ENCODE data around the gene ACSM2B. TPM values are rescaled to one million over a fixed set of nuclear protein-coding genes. Genes with fewer than 3 reads are reported as not detected.

ACSM2B gene
- total RNA-seq, 1 experiment from 2014 or later = 1.4 TPM

DNA sequence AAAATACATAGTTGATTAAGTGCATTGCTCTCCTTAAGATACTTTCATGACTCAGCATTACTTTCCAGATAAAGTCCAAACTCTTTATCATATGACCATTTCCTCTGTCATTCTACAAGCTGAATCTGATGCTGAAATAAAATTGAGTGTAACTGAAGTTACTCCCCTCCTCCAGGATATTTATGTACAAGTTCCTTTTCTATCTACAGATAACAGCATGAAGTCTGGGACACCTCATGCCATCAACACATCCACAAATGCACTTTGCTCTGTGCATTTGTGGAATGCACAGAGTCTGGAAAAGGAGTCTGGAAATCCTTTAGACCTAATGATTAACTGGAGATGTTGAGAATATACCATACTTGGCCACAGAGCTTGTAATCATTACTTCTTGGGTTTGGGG is 60.5 kb downstream of the ACSM2B start:
- no TSS peak for BruUV-seq (replicated peaks)
- intact Hi-C loops (cut with micrococcal nuclease; ENCODE audit: unreplicated experiment) = no loop called here
- TF ChIP-seq, protein P1, sequence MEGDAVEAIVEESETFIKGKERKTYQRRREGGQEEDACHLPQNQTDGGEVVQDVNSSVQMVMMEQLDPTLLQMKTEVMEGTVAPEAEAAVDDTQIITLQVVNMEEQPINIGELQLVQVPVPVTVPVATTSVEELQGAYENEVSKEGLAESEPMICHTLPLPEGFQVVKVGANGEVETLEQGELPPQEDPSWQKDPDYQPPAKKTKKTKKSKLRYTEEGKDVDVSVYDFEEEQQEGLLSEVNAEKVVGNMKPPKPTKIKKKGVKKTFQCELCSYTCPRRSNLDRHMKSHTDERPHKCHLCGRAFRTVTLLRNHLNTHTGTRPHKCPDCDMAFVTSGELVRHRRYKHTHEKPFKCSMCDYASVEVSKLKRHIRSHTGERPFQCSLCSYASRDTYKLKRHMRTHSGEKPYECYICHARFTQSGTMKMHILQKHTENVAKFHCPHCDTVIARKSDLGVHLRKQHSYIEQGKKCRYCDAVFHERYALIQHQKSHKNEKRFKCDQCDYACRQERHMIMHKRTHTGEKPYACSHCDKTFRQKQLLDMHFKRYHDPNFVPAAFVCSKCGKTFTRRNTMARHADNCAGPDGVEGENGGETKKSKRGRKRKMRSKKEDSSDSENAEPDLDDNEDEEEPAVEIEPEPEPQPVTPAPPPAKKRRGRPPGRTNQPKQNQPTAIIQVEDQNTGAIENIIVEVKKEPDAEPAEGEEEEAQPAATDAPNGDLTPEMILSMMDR (IDR thresholded peaks at IDR 0.05; ENCODE audit: insufficient read depth in 1 of 2, low read depth in 1 of 2, low read length in 1 of 2, severe bottlenecking in 1 of 2, unreplicated experiment in 1 of 2) = no peak
- H3K4me1 Mint-ChIP-seq (ENCODE audit: low read depth, unreplicated experiment) = no peaks in the 10 kb centered on the region
- peaks cover 13% of the 10 kb centered on the region for H3K9me3 Mint-ChIP-seq (ENCODE audit: unreplicated experiment)
- no peak overlapping the region for H3K27ac Mint-ChIP-seq (ENCODE audit: unreplicated experiment)
- Histone ChIP-seq H3K36me3 (ENCODE audit: control insufficient read depth, insufficient read depth, low read length) (no peaks in the 10 kb centered on the region), H3K9me3 (no peaks in the 10 kb centered on the region), H3K27me3 (replicated peaks; ENCODE audit: control insufficient read depth, insufficient read depth, low read length) (no peaks in the 10 kb centered on the region), H3K4me3 (ENCODE audit: low read depth, low read length) (no peak overlapping the region), H3K4me1 (peaks cover 10% of the 10 kb centered on the region; the same call in 1 of the 2 replicates)
- DNase-seq = no peak
- ChIA-PET POLR2A (no interaction called here), CTCF (no interaction called here)
- H3K36me3 Mint-ChIP-seq (ENCODE audit: insufficient read depth, unreplicated experiment) = no peaks in the 10 kb centered on the region
- H3K4me3 Mint-ChIP-seq (ENCODE audit: unreplicated experiment) = no peak overlapping the region
- peaks cover 10% of the 10 kb centered on the region for H3K27me3 Mint-ChIP-seq (ENCODE audit: insufficient read depth, unreplicated experiment)

DNA sequence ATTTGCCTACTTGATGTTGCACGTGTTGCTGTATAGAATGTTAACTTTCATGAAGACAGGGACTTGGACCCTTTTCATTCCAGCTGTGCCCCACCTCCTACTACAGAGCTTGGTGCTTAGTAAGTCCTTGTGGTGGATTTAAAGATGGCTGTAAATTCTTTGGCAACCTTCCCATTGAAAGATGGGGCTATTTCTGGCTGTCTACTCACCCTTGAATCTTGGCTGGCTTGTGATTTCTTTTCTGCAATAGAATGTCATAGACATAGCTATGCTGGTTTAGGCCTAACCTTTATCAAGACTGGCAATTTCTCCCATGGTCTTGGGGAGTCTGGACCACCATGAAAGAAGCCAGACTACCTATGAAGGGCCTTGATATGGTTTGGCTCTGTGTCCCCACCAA is 65.8 kb downstream of the ACSM2B start:
- no TSS peak for BruUV-seq (replicated peaks)
- no peaks in the 10 kb centered on the region for H3K4me1 Mint-ChIP-seq (ENCODE audit: low read depth, unreplicated experiment)

DNA sequence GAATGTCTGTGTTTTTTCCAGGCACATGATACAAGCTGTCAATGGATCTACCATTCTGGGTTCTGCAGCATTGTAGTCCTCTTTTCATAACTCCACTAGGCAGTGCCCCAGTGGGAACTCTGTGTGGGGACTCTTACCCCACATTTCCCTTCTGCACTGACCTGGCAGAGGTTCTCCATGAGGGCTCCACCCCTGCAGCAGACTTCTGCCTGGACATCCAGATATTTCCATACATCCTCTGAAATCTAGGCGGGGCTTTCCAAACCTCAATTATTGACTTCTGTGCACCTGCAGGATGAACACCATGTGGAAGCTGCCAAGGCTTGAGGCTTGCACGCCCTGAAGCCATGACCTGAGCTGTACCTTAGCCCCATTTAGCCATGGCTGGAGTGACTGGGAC is 68.9 kb downstream of the ACSM2B start:
- POLR2A ChIA-PET = no interaction called here
- Mint-ChIP-seq H3K36me3 (ENCODE audit: insufficient read depth, unreplicated experiment) (no peaks in the 10 kb centered on the region), H3K27ac (ENCODE audit: unreplicated experiment) (no peak overlapping the region), H3K4me1 (ENCODE audit: low read depth, unreplicated experiment) (no peaks in the 10 kb centered on the region), H3K4me3 (ENCODE audit: unreplicated experiment) (no peak overlapping the region), H3K27me3 (ENCODE audit: insufficient read depth, unreplicated experiment) (no peaks in the 10 kb centered on the region), H3K9me3 (ENCODE audit: unreplicated experiment) (peaks cover 25% of the 10 kb centered on the region)
- H3K36me3 ChIP-seq (ENCODE audit: control insufficient read depth, insufficient read depth, low read length) = no peaks in the 10 kb centered on the region
- H3K4me1 ChIP-seq = no peaks in the 10 kb centered on the region
- intact Hi-C loops (cut with micrococcal nuclease; ENCODE audit: unreplicated experiment) = no loop called here
- no peak overlapping the region for H3K4me3 ChIP-seq (ENCODE audit: low read depth, low read length)
- no peaks in the 10 kb centered on the region; the same call in 1 of the 2 replicates for H3K27me3 ChIP-seq (replicated peaks; ENCODE audit: control insufficient read depth, insufficient read depth, low read length)
- CTCF ChIA-PET = no interaction called here
- DNase-seq = no peak
- TF ChIP-seq, protein P1 (IDR thresholded peaks at IDR 0.05; ENCODE audit: insufficient read depth in 1 of 2, low read depth in 1 of 2, low read length in 1 of 2, severe bottlenecking in 1 of 2, unreplicated experiment in 1 of 2) = no peak
- H3K9me3 ChIP-seq = peaks cover 11% of the 10 kb centered on the region
- no TSS peak for BruUV-seq (replicated peaks)

More for the DNA sequence above, 65.8 kb downstream of the ACSM2B start:
- ChIA-PET CTCF (no interaction called here), POLR2A (no interaction called here)
- Mint-ChIP-seq H3K9me3 (ENCODE audit: unreplicated experiment) (peaks cover 34% of the 10 kb centered on the region), H3K4me3 (ENCODE audit: unreplicated experiment) (no peak overlapping the region), H3K27me3 (ENCODE audit: insufficient read depth, unreplicated experiment) (peaks cover 7% of the 10 kb centered on the region), H3K36me3 (ENCODE audit: insufficient read depth, unreplicated experiment) (no peaks in the 10 kb centered on the region), H3K27ac (ENCODE audit: unreplicated experiment) (no peak overlapping the region)
- Histone ChIP-seq H3K4me1 (peaks cover 3% of the 10 kb centered on the region; the same call in 1 of the 2 replicates), H3K9me3 (peaks cover 11% of the 10 kb centered on the region), H3K36me3 (ENCODE audit: control insufficient read depth, insufficient read depth, low read length) (no peaks in the 10 kb centered on the region), H3K27me3 (replicated peaks; ENCODE audit: control insufficient read depth, insufficient read depth, low read length) (no peaks in the 10 kb centered on the region; the same call in 1 of the 2 replicates), H3K4me3 (ENCODE audit: low read depth, low read length) (no peak overlapping the region)
- DNase-seq = no peak
- intact Hi-C loops (cut with micrococcal nuclease; ENCODE audit: unreplicated experiment) = no loop called here
- TF ChIP-seq, protein P1 (IDR thresholded peaks at IDR 0.05; ENCODE audit: insufficient read depth in 1 of 2, low read depth in 1 of 2, low read length in 1 of 2, severe bottlenecking in 1 of 2, unreplicated experiment in 1 of 2) = no peak

Measured in Caco-2 (cell line).